SK-N-SH treated with all-trans-retinoic acid at 6 μM for 48 hours (cell line): ENCODE results near the gene PPP6R2.

Source experiments
- ATAC-seq: fragments of 200-7000 bp; cut with Tn5 transposase; 3 replicates; pipeline ENCODE4 v1.9.1; 2020; ENCODE audit warnings: mild to moderate bottlenecking, moderate library complexity
- ARNTL ChIP-seq: fragments of 450-650 bp; formaldehyde crosslinking; IDR thresholded peaks from 2 replicates; pipeline ENCODE4 v1.5.0; 2020; ENCODE audit warnings: low read depth, mild to moderate bottlenecking, moderate library complexity, borderline replicate concordance
- BACH2 ChIP-seq: fragments of 250-450 bp; sonication (Bioruptor Pico); IDR thresholded peaks from 2 replicates; pipeline ENCODE4 v1.9.0; 2021; ENCODE audit warnings: mild to moderate bottlenecking, borderline replicate concordance
- CSDC2 ChIP-seq: fragments of 250-450 bp; sonication (Bioruptor Pico); IDR thresholded peaks from 2 replicates; pipeline ENCODE4 v1.5.0; 2020; ENCODE audit warnings: mild to moderate bottlenecking, moderate library complexity
- ESRRG ChIP-seq: fragments of 250-450 bp; sonication (Bioruptor Pico); IDR thresholded peaks from 2 replicates; pipeline ENCODE4 v1.6.1; 2021; ENCODE audit warnings: mild to moderate bottlenecking
- GLIS3 ChIP-seq: fragments of 250-450 bp; sonication (Bioruptor Pico); IDR thresholded peaks from 2 replicates; pipeline ENCODE4 v1.5.0; 2020; ENCODE audit warnings: mild to moderate bottlenecking, moderate library complexity
- ISL1 ChIP-seq: fragments of 250-450 bp; sonication (Bioruptor Pico); IDR thresholded peaks from 2 replicates; pipeline ENCODE4 v2.1.2; 2022; ENCODE audit warnings: mild to moderate bottlenecking, moderate library complexity
- PPARA ChIP-seq: fragments of 250-450 bp; sonication (Bioruptor Pico); IDR thresholded peaks from 2 replicates; pipeline ENCODE4 v1.5.0; 2020; ENCODE audit warnings: mild to moderate bottlenecking, borderline replicate concordance
- RARB ChIP-seq: fragments of 250-450 bp; sonication (Bioruptor Pico); IDR thresholded peaks from 2 replicates; pipeline ENCODE4 v1.8.0; 2021; ENCODE audit warnings: mild to moderate bottlenecking, moderate library complexity
- SNAI2 ChIP-seq: fragments of 250-450 bp; sonication (Bioruptor Pico); IDR thresholded peaks from 2 replicates; pipeline ENCODE4 v1.5.0; 2020; ENCODE audit warnings: mild to moderate bottlenecking, moderate library complexity
- TCF4 ChIP-seq: fragments of 250-450 bp; sonication (Bioruptor Pico); IDR thresholded peaks from 2 replicates; pipeline ENCODE4 v1.8.0; 2021; ENCODE audit warnings: mild to moderate bottlenecking, moderate library complexity, borderline replicate concordance
- TOX ChIP-seq: fragments of 250-450 bp; sonication (Bioruptor Pico); IDR thresholded peaks from 2 replicates; pipeline ENCODE4 v1.8.0; 2021; ENCODE audit warnings: mild to moderate bottlenecking, moderate library complexity, borderline replicate concordance
- TSHZ2 ChIP-seq: fragments of 250-450 bp; sonication (Bioruptor Pico); IDR thresholded peaks from 2 replicates; pipeline ENCODE4 v1.5.0; 2020; ENCODE audit warnings: mild to moderate bottlenecking, moderate library complexity
- ZFP30 ChIP-seq: fragments of 450-650 bp; formaldehyde crosslinking; IDR thresholded peaks from 2 replicates; pipeline ENCODE4 v1.5.0; 2022; ENCODE audit warnings: mild to moderate bottlenecking, moderate library complexity
- ZNF565 ChIP-seq: fragments of 450-650 bp; formaldehyde crosslinking; conservative IDR thresholded peaks from 2 replicates; pipeline ENCODE4 v1.5.0; 2020; ENCODE audit warnings: low read depth, mild to moderate bottlenecking, moderate library complexity
- ZNF70 ChIP-seq: fragments of 450-650 bp; formaldehyde crosslinking; IDR thresholded peaks from 2 replicates; pipeline ENCODE4 v1.5.0; 2020; ENCODE audit warnings: mild to moderate bottlenecking, moderate library complexity
- ZNF8 ChIP-seq: fragments of 450-650 bp; formaldehyde crosslinking; IDR thresholded peaks from 2 replicates; pipeline ENCODE4 v1.5.0; 2020; ENCODE audit warnings: mild to moderate bottlenecking, moderate library complexity
- TF ChIP-seq, protein P1 (sequence below): fragments of 250-450 bp; sonication (Bioruptor Pico); IDR thresholded peaks from 2 replicates; pipeline ENCODE4 v1.8.0; 2020; ENCODE audit warnings: mild to moderate bottlenecking, moderate library complexity, borderline replicate concordance
- TF ChIP-seq, protein P2 (sequence below): fragments of 250-450 bp; sonication (Bioruptor Pico); IDR thresholded peaks from 2 replicates; pipeline ENCODE4 v1.5.1; 2021; ENCODE audit warnings: mild to moderate bottlenecking, moderate library complexity

Gene PPP6R2

DNA sequence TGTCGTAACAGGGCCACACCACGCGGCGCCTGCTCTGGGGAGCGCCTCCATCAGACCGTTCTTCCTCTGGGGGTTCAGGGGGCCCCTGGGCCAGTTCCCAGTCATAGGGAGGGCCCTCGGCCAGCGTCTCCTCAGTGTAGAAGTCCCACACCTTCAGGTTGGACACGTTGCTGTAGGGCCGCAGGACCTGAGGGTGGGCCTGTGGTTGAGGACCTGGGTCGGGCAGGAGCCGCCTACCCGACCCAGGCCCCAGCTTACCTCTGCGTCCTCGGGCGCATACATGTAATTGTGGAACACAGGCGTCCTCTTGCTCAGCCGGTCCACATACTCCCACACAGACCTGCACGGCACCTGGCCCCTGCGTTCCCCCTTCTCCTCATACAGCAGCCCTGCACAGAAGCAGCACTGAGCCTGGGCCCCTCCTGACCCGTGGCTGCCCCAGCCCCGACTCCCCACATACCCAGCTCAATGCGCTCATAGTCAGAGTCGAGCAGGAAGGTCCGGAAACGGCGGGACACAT, 111.5 kb downstream of the PPP6R2 start (continued):
- TF ChIP-seq, protein P1, sequence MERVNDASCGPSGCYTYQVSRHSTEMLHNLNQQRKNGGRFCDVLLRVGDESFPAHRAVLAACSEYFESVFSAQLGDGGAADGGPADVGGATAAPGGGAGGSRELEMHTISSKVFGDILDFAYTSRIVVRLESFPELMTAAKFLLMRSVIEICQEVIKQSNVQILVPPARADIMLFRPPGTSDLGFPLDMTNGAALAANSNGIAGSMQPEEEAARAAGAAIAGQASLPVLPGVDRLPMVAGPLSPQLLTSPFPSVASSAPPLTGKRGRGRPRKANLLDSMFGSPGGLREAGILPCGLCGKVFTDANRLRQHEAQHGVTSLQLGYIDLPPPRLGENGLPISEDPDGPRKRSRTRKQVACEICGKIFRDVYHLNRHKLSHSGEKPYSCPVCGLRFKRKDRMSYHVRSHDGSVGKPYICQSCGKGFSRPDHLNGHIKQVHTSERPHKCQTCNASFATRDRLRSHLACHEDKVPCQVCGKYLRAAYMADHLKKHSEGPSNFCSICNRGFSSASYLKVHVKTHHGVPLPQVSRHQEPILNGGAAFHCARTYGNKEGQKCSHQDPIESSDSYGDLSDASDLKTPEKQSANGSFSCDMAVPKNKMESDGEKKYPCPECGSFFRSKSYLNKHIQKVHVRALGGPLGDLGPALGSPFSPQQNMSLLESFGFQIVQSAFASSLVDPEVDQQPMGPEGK (CRISPR knock-in tag): no peak
- no peak for TF ChIP-seq ZNF70
- TF ChIP-seq PPARA (CRISPR knock-in tag): no peak

DNA sequence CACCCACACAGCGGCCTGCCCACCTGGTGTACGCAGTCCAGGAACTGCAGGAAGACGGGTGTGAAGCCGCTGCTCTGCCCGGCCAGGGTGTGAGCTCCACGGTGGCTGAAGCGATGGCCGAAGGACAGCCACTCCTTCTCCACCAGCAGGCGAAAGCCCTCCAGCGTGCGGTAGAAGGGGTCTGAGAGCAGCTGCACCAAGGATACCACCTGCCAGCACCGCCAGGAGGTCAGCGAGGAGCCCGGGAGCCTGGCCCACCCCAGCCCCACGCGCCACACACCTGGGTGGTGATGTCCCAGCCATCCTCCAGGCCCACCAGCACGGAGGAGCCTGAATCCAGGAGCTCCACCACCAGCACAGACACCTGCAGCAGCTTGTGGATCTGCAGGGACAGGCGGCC, 112.1 kb downstream of the PPP6R2 start:
- TF ChIP-seq GLIS3 (CRISPR knock-in tag) (no peak), CSDC2 (no peak), TCF4 (CRISPR knock-in tag) (no peak), ZNF70 (no peak), BACH2 (CRISPR knock-in tag) (no peak), ISL1 (CRISPR knock-in tag) (no peak)
- TF ChIP-seq, protein P1 (CRISPR knock-in tag): no peak
- TF ChIP-seq, all 23 proteins: peak for 0
- no peak for ATAC-seq

GRCh38 chr22:50456026-50456425, 112.9 kb downstream of the PPP6R2 start:
- TF ChIP-seq, protein P1 (CRISPR knock-in tag): no peak
- TF ChIP-seq, protein P2, sequence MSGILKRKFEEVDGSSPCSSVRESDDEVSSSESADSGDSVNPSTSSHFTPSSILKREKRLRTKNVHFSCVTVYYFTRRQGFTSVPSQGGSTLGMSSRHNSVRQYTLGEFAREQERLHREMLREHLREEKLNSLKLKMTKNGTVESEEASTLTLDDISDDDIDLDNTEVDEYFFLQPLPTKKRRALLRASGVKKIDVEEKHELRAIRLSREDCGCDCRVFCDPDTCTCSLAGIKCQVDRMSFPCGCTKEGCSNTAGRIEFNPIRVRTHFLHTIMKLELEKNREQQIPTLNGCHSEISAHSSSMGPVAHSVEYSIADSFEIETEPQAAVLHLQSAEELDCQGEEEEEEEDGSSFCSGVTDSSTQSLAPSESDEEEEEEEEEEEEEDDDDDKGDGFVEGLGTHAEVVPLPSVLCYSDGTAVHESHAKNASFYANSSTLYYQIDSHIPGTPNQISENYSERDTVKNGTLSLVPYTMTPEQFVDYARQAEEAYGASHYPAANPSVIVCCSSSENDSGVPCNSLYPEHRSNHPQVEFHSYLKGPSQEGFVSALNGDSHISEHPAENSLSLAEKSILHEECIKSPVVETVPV (CRISPR knock-in tag): no peak
- no peak for TF ChIP-seq ZNF8 (CRISPR knock-in tag)
- TF ChIP-seq TOX (CRISPR knock-in tag): no peak
- no peak for TF ChIP-seq PPARA (CRISPR knock-in tag)
- TF ChIP-seq BACH2 (CRISPR knock-in tag): no peak
- ATAC-seq: no peak

- no peak for TF ChIP-seq SNAI2
- no peak for TF ChIP-seq ZNF70
- TF ChIP-seq ISL1 (CRISPR knock-in tag): no peak
- no peak for TF ChIP-seq TOX (CRISPR knock-in tag)
- TF ChIP-seq ZNF8 (CRISPR knock-in tag): no peak
- TF ChIP-seq ESRRG (CRISPR knock-in tag): no peak
- TF ChIP-seq TCF4 (CRISPR knock-in tag): no peak
- TF ChIP-seq, protein P1 (CRISPR knock-in tag): no peak
- TF ChIP-seq ZFP30 (CRISPR knock-in tag): no peak
- TF ChIP-seq ARNTL (CRISPR knock-in tag): no peak
- TF ChIP-seq, protein P2 (CRISPR knock-in tag): no peak
- no peak for TF ChIP-seq GLIS3 (CRISPR knock-in tag)
- no peak for TF ChIP-seq ZNF565 (CRISPR knock-in tag)
- TF ChIP-seq RARB: no peak
- TF ChIP-seq PPARA (CRISPR knock-in tag): no peak
- TF ChIP-seq TSHZ2 (CRISPR knock-in tag): no peak
- peak; percentile 33; the same call in 2 of the 3 replicates for ATAC-seq
These were observed 113.5 kb downstream of the PPP6R2 start for GRCh38 chr22:50456466-50457234.
